ENCODE data around the gene SUGCT. TPM values are rescaled to one million over a fixed set of nuclear protein-coding genes. Genes with fewer than 3 reads are reported as not detected.
A peak's percentile ranks its signal among the peaks of the same experiment; 100 is the strongest.

SUGCT gene
- total RNA-seq, 1 experiment from 2014 or later = 1.3 TPM

DNA sequence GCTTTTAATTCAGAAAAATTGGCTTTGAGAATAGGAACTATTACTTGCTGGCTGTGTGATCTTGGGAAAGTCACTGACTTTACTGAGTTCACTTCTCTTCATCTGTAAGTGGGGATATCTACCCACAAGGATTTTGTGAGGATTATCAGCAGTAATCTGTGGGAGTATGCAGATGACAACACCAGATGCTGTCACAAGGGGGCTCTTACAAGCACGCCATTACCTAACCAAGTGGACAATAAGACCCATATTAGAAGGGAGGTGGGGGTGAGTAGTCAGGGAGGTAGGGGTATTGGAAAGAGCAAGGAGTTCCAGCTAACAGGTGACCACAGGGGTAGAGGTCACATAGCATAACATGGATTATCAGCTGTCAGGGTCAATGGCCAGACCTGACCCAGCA lies 569.4 kb downstream of the SUGCT start:
- no peak for DNase-seq (ENCODE audit: extremely low read depth, low read depth)

DNA sequence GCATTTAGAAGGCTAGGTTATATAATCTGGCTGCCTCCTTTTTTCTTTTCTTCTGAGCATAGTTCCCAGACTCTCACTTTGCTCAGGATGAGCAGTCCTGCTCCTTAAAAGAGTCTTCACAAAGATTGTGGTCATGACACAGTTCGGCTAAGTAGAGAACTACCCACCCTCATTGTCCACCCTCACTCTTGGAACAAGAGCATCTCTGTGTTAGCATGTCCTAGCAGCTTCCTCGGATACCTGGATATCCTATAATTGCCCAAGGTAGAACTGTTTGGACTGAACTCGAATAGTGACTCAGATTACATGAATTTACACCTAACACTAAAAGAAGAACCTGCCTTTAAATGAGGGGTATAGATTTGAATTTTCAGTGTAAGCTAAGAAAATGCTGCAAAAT lies 572.0 kb downstream of the SUGCT start:
- DNase-seq (ENCODE audit: extremely low read depth, low read depth) = no peak

DNA sequence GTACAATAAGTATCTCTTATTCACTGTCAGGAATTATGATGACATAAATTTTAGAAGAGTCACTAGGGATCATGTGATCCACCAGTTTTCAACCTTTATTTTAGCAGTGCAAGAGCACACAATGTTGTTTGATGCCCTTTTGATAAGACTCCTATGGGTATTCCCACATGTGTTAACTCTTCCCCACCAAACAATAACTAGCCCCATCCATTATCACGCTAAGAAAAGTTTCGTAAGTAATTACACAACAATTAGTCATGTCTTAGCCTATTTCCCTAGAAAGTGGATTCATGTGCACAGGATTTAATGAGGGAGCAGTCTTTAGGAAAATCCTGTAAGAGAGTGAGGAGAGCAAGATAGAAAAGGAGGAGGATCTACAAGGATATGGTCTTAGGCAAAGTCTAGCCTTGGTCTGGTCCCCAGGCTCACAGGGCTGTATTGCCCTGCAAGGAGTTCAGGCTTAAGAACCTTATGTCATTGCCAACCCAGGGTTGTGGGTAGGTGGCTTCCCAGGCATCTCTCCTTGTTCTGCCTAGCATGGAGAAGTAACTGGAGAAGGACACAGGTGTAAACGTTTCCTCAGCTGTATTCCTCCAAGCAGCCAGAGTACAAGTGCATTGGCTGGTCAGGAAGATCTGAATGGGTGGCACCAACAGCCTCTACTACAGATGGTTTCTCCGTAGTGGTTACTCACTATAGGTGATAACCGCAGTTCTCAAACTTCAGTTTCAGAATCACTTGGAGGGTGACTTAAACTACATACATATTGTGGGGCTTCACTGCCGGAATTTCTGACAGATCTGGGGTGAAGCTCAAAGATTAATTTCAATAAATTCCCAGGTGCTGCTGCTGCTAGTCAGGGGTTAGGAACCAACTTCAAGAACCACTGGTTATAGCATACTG lies 574.5 kb downstream of the SUGCT start:
- no peak for DNase-seq (ENCODE audit: extremely low read depth, low read depth)

DNA sequence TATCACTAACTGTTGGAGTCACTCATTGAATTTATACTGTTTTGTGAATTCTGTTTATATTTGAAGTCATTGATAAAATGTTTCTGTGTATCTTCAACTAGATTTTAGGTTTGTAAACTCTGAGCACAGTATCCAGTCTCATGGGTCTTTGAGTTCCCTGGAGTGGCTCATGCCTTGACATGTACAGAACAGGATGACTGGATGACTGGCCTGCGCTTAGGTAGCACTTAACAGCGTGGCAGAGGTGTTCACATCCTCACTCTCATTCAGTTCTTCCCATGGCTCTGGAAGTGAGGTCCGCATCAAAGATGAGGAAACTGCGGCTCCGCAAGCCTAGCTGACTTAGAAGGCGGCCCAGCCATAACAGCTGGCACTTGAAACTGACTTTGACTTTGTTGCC lies 576.9 kb downstream of the SUGCT start:
- DNase-seq (ENCODE audit: extremely low read depth, low read depth) = no peak

DNA sequence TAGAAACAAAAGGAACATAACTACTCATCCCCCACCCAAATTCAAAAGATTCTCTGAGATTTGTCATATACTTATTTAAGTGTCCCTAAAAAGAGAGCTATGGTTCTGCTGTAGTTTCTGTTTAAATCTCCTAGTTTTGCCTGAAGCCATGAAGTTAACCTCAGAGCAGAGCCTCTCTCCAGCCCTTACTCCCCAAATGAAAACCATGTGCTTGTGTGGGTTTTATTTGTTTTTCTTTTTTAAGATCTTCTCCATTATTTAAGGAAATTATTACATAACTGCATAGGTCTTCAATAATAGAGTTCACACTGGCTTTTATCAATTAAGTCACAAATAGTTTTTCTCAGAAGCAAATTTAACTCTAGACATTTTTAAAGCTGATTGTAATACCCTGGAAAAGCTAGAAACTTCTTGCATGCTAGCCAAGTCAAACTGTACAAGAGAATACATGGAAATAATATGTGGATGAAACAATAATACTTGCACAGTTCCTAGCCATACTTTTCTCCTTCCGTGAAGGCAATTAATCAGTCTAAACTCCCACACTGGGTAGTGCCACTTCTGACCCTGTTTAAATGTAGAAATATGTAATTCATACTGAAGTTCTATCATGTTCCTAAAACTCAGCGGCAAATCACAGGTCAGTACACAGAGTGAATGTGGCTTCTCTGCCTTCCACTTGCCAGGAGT lies 579.7 kb downstream of the SUGCT start:
- no peak for DNase-seq (ENCODE audit: extremely low read depth, low read depth)

DNA sequence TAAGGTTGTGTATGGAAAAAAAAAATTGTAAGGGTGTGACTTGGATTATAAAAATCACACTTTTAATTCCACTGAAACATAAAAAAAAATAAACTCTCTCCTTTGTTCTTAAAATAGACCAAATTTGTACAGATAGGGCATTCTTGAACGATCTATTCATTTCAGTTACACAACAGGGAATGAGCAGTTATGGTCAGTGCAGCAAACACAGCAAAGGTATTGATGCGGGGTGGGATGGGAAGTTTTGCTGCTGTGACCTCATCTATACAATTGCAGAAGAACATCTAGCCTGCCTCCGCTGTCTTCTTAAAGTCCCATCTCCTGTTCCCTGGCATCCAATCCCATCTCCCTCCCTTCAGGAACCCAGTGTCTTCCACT lies 580.2 kb downstream of the SUGCT start:
- no peak for DNase-seq (ENCODE audit: extremely low read depth, low read depth)

DNA sequence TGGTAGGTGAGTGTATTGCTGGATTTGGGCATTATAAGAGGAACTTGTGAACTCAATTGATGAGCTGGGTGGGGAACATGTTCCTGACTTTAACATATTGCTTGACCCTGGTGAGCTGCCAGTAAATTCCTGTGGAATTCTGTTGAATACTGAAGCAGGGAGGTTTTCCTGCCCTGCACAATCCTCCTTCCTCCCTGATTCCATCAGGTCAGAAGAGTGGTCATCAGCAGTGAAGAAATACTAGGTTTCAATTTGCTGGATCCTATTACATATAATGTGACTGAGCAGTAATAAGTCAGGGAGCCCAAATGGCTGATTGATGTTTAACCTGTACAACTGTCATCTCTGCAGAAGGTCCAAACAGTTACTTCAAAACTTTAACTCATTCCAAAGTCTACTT lies 581.2 kb downstream of the SUGCT start:
- DNase-seq (ENCODE audit: extremely low read depth, low read depth) = no peak

DNA sequence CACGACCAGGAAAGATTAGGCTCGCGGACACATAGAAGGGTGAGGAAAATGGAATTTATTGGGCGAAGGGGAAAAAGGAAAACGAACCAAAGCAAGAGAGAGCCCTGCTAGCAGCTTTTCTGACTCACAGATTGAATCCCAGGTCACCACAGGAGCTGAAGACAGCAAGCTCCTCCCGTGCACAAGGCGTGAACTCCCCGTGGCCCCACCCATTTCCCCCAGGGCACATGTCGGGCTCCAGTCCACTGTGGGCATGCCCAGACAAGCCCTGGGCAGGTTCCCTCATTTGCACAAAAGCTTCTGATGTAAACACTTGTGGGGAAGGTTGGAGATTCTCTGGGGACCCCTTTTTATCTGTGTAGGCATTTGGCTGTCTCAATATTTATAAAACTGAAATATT lies 582.4 kb downstream of the SUGCT start:
- peak; percentile 94 for DNase-seq (ENCODE audit: extremely low read depth, low read depth)

DNA sequence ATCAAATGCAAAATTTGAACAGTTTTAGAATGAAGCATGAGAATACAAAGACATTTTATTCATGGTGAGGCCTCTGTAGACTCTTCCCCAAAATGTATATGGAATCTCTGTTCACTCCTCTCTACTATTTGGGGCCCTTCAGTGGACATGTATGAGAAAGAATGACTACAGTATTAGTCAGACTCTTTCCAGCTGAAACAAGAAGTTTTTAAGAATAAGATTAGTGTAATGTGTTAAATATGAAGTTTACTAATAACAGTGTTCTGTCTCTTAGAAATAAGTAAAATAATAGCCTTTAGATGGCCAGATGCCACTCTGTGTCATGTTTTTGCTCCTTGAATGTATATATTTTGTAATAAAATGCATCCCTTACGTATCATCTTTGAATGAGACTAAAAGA lies 585.6 kb downstream of the SUGCT start:
- DNase-seq (ENCODE audit: extremely low read depth, low read depth) = no peak

DNA sequence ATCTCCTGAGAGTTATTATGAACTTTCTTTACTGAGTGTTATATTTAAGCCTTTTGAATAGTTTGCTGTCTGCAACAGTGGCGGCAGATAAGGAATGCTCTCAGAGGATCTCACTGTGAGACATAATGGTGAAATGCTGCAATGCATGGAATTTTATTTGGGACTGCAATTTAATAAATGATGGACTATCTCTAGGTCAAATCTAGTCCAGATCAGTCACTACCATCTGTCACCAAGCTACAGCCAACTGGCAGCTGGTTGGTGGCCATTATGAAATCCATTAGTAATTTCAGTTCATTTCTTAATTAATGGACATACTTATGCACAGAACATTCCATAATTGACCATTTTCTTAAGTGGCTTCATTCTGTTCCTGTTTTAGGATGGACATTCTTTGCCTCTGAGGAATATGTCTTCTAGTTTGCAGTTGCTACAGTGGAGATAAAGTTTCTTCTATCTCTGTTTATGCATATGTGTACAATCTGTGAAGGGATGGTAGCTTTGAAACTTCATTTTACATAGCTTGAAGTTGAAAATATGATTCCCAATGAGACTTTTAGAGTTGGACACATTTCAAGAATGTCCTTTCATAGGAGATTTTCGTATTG lies 586.6 kb downstream of the SUGCT start:
- DNase-seq (ENCODE audit: extremely low read depth, low read depth) = no peak

DNA sequence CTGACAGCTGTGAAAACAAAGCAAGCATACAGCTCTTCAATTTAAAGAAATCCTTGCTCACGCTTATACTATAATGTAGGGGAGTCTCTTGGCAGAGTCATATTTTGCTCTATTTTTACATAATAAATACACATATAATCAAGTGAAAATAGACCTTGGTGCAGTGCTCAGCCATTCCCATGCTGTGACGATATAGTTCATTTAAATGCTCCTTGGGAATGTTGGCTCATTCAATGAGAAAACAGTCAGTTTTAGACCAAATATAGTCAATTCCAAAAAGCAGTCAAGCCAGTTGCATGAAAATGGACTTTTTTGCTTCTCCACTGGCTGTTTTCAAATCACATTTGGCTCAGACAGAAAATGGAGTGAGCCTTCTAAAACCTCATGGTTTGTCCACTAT lies 587.4 kb downstream of the SUGCT start:
- DNase-seq (ENCODE audit: extremely low read depth, low read depth) = no peak

DNA sequence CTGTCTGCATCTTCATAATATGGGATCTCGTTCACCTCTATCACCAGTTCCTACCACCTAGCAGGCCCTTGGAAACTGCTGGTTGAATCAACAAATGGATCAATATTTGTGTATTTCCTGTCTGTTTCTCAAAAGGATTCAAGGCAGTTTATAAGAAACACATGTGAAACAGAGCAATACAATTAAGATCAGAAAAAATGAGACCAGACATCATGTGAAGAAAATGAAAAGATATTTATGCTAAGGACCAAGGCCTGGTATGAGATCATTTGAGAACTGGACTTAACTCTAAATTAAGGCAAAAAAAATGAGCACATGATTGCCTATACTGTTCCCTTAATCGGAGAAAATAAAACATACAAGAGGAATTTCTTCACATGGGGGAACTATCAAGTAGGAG lies 589.0 kb downstream of the SUGCT start:
- no peak for DNase-seq (ENCODE audit: extremely low read depth, low read depth)

DNA sequence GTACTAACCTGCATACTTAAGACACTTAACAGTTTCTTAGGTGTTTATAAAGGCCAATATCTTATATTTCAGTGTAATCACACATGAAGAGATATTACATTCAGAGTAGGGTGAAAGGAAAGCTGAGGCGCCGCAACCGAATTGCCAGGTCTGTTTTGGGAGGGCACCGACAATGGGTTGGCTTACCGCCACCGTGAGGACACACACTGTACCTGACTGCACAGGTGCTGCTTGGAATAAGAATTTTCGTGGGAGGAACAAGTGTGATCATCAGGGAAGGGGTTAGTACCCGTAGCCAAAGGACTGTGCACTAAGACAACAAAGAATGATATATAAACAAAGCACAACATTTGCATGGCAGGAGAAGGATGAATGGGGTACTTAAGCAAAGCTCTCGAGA lies 591.8 kb downstream of the SUGCT start:
- no peak for DNase-seq (ENCODE audit: extremely low read depth, low read depth)

DNA sequence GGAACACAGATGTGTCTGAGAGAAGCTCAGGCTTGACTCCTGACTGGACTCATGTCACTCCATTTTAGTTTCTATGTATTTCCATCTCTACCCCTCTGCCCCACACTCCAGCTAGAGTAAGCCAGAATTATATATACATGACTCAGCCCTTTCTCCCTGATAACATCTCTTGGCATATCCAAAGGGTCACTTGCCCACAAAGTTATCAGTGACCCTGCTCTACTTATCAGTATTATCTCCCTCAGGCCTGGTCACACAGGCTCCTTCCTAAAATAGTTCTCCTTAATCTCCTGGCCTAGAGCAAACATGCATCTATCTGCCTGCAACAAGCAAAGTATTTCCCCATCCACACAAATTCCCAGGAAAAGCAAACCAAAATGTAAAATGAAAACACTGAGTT lies 598.3 kb downstream of the SUGCT start:
- DNase-seq (ENCODE audit: extremely low read depth, low read depth) = no peak

DNA sequence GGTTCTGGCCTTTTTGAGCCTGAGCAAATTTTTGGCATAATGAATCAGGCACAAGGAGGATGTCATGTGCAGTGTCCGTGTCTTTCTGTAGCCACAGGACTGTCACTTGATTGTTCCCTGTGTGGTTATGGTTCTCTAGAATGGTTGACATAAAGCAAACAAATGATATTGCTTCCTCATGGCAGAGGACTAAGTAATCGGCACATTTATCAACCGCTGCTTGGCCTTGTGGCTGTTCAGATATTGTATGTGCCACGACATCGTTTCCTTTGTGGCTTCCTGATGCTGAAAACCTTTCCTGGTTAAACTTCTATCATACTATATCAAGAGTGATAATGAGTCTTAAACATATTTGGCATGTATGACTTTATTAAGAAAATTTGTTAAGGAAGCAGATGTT lies 598.8 kb downstream of the SUGCT start:
- DNase-seq (ENCODE audit: extremely low read depth, low read depth) = no peak

DNA sequence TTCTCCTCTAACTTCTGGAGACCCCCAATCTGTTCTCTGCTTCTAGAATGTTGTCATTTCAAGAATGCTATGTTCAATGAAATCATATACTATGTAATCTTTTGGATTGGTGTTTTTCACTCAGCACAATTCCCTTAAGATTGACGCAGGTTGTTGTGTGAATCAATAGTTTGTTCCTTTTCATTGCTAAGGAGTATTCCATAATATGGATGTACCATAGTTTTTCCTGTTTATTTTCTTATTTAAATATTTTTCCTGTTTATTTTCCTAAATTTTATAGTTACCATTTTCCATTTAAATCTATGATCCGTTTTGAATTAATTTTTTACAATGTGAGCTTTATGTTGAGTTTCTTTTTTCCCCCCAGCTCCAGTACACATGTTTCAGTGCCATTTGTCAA lies 604.5 kb downstream of the SUGCT start:
- DNase-seq (ENCODE audit: extremely low read depth, low read depth) = no peak

DNA sequence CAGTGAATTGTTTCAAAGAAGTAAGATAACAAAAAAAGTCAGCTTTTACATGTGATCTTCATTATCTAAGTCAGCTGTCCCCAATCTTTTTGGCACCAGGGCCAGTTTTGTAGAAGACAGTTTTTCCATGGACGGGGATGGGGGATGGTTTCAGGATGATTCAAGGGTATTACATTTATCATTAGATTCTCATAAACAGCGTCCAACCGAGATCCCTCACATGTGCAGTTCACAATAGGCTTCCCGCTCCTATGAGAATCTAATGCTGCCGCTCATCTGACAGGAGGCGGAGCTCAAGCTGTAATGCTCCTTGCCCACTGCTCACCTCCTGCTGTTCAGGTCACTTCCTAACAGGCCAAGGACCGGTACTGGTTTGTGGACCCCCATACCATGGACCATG lies 607.5 kb downstream of the SUGCT start:
- DNase-seq (ENCODE audit: extremely low read depth, low read depth) = no peak

DNA sequence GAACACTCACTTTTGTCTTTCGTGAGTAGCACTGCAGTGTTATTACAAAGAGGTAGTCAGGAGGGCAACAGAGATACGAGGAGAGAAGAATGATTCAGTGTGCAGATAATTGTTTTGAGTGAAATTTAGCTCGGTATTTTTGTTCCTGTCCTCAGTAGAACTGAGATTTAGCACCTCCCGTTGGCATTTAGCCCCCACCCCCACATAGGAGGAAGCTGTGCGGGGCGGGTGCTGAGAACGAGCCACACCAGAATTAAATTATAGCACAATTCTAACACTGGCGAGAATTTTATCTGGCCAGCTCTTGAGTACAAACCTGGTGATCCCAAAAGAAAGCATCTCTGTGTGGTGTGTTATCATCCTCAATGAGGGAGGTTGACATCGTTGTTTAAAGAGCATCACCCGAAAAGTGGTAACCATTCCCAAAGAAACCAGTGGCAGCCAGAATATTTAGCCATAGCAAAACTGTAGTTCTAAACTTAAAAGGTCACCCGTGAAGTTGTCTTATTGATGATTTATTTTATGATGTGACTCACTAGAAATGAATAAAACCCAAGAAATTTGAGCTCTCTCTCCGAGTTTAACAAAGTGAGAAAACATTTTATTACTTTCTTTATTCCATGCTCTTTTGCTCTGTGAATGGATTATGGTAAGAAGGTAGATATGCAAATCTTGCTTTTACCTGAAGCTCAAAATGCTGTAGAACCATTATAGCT lies 612.2 kb downstream of the SUGCT start:
- DNase-seq (ENCODE audit: extremely low read depth, low read depth) = no peak

DNA sequence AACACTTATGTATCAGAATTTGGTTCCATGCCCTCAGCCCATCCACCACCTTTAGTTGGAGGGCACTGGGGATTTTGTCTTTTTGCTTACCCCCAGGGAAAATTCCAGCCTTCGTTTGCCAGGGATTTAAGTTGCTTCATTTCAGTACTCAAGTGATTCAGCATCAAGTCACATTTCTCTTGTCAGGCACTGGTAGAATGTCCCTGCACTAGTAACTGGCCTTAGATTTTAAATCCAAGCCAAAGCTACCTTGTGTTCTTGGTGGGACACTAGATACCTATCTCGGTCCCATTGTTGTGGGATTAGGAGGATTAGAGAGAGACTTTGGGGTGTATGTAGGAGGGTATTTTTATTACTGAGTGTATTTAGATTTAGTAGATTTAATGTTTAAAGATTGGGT lies 613.1 kb downstream of the SUGCT start:
- no peak for DNase-seq (ENCODE audit: extremely low read depth, low read depth)

DNA sequence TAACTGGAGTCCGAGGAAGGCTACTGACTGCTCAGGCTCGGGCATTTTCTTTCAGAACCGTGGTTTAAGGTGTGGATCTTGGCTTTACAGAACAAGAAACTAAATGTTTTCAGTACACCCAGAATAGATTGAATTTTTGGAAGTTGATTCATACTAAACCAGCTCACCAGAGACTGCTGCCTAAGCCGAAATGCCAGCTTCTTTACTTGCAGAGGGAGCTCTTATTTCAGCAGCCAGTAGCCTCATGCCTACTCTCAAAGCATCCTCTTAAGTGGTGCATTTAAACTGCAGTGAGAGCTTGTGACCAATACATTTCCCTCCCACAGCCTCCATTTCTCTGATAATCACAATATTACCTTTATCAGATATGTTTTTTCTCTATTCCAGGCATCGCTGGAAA lies 615.1 kb downstream of the SUGCT start:
- DNase-seq (ENCODE audit: extremely low read depth, low read depth) = no peak

DNA sequence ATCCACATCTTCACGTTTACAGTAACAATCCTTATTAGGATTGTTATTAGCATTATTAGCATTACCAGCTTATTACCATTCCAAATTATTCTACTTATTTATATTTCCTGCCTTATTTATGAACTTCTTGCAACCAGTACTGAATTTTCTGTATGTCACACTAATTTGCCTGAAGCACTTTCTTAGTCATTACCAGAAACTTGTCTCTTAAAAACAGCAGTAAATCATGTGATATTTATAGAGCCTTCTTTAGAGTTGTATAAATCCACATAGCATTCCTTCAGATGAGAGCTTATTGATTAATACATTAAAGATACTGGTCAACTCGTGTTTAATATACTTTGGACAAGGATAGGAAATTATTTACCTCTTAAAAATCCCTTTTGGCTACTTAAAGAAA lies 618.6 kb downstream of the SUGCT start:
- DNase-seq (ENCODE audit: extremely low read depth, low read depth) = no peak
